Measurements from ENCODE around the gene LEO1. TPM values are rescaled to one million over a fixed set of nuclear protein-coding genes. Genes with fewer than 3 reads are reported as not detected.
A peak's percentile ranks its signal among the peaks of the same experiment; 100 is the strongest.

The LEO1 gene
- total and polyA plus RNA-seq, 2 of the 13 experiments (the other 11 are each of a cell fraction or from before 2014, with no cell fraction given), result 17.0 to 60.3 TPM

DNA sequence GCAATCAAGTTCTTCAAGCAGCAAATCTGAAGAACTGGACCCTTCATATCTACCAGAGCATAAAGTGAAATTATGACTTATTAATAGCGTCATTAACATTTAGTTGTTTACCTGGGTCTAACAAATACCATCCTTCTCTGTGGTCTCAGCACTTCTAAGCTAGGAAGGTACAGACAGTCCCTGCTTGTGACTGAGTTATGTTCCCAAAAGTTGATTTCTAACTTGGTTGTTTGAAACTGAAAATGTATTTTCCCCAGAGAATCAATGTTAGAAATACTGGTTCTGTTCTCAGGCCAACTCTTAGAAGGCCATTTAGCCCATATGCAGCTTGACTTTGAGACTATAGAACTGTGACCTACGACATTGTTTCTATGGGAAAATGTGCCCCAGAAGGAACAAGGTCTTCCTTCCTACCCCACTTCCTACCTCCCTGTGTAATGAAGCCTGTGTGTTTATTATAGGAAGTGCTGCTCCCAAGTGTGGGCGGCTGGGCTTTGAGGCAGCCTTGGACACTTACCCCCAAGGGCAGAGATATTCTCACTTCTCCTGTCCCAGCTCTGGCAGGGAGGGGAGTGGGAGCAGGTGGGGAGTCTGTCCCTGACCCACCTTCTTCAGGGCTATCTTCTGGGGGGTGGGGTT, 35.2 kb upstream of the LEO1 start (continued):
- TF ChIP-seq, protein P1, sequence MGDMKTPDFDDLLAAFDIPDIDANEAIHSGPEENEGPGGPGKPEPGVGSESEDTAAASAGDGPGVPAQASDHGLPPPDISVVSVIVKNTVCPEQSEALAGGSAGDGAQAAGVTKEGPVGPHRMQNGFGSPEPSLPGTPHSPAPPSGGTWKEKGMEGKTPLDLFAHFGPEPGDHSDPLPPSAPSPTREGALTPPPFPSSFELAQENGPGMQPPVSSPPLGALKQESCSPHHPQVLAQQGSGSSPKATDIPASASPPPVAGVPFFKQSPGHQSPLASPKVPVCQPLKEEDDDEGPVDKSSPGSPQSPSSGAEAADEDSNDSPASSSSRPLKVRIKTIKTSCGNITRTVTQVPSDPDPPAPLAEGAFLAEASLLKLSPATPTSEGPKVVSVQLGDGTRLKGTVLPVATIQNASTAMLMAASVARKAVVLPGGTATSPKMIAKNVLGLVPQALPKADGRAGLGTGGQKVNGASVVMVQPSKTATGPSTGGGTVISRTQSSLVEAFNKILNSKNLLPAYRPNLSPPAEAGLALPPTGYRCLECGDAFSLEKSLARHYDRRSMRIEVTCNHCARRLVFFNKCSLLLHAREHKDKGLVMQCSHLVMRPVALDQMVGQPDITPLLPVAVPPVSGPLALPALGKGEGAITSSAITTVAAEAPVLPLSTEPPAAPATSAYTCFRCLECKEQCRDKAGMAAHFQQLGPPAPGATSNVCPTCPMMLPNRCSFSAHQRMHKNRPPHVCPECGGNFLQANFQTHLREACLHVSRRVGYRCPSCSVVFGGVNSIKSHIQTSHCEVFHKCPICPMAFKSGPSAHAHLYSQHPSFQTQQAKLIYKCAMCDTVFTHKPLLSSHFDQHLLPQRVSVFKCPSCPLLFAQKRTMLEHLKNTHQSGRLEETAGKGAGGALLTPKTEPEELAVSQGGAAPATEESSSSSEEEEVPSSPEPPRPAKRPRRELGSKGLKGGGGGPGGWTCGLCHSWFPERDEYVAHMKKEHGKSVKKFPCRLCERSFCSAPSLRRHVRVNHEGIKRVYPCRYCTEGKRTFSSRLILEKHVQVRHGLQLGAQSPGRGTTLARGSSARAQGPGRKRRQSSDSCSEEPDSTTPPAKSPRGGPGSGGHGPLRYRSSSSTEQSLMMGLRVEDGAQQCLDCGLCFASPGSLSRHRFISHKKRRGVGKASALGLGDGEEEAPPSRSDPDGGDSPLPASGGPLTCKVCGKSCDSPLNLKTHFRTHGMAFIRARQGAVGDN (CRISPR knock-in tag; IDR thresholded peaks at IDR 0.05), result peak; percentile 30; the same call in 1 of the 2 replicates
- TF ChIP-seq ZNF75D (CRISPR knock-in tag; IDR thresholded peaks at IDR 0.05; ENCODE audit: borderline replicate concordance) (no peak), MAFK (conservative IDR thresholded peaks at IDR 0.05 in 1 of 2, IDR thresholded peaks at IDR 0.05 in 1 of 2; ENCODE audit: low read length in 2 of 2) (no peak), EP300 (IDR thresholded peaks at IDR 0.05; ENCODE audit: low read depth in 2 of 2, low read length in 2 of 2) (peak in 1 of 2 experiments; percentile 37; a peak in 1 of 4 replicates), EP300 (CRISPR knock-in tag; IDR thresholded peaks at IDR 0.05; ENCODE audit: borderline replicate concordance) (no peak; the same call in 1 of the 2 replicates), ZNF670 (CRISPR knock-in tag; IDR thresholded peaks at IDR 0.05; ENCODE audit: borderline replicate concordance) (no peak), FOXA3 (CRISPR knock-in tag; IDR thresholded peaks at IDR 0.05) (0 out of 2 replicates have a peak, but pooled peaks have one; percentile 28), JARID2 (CRISPR knock-in tag; IDR thresholded peaks at IDR 0.05; ENCODE audit: insufficient replicate concordance) (no peak), RARG (CRISPR knock-in tag; IDR thresholded peaks at IDR 0.05; ENCODE audit: low read depth) (no peak), SRSF4 (IDR thresholded peaks at IDR 0.05; ENCODE audit: low read depth, low read length, poor library complexity, severe bottlenecking) (no peak), PRMT3 (CRISPR knock-in tag; IDR thresholded peaks at IDR 0.05; ENCODE audit: borderline replicate concordance, low read depth) (no peak), PHF21A (CRISPR knock-in tag; IDR thresholded peaks at IDR 0.05) (peak; percentile 63; the same call in 1 of the 2 replicates), TSC22D2 (CRISPR knock-in tag; IDR thresholded peaks at IDR 0.05; ENCODE audit: borderline replicate concordance) (no peak), ARID2 (CRISPR knock-in tag; IDR thresholded peaks at IDR 0.05; ENCODE audit: borderline replicate concordance) (no peak), MED1 (CRISPR knock-in tag; IDR thresholded peaks at IDR 0.05) (peak; percentile 86), ZKSCAN5 (CRISPR knock-in tag; IDR thresholded peaks at IDR 0.05) (peak; percentile 55; the same call in 1 of the 2 replicates), ELF1 (CRISPR knock-in tag; IDR thresholded peaks at IDR 0.05) (0 out of 2 replicates have a peak, but pooled peaks have one; percentile 24), NFE2L1 (CRISPR knock-in tag; IDR thresholded peaks at IDR 0.05; ENCODE audit: borderline replicate concordance) (no peak), SIN3B (IDR thresholded peaks at IDR 0.05; ENCODE audit: low read length) (no peak), ZNF674 (CRISPR knock-in tag; IDR thresholded peaks at IDR 0.05; ENCODE audit: low read depth) (no peak), GFI1 (CRISPR knock-in tag; IDR thresholded peaks at IDR 0.05; ENCODE audit: borderline replicate concordance) (no peak)
- TF ChIP-seq, protein P2, sequence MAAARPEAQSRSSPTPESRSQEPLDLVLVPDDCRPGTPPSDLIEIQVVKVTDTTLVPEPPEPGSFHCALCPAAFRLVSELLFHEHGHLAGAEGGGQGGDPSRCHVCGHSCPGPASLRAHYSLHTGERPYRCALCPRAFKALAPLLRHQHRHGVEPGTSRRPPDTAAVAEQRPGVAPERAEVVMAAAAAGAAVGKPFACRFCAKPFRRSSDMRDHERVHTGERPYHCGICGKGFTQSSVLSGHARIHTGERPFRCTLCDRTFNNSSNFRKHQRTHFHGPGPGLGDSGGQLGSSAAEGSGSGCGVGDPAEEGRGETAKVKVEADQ (CRISPR knock-in tag; IDR thresholded peaks at IDR 0.05; ENCODE audit: borderline replicate concordance), result no peak
- TF ChIP-seq, protein P3, sequence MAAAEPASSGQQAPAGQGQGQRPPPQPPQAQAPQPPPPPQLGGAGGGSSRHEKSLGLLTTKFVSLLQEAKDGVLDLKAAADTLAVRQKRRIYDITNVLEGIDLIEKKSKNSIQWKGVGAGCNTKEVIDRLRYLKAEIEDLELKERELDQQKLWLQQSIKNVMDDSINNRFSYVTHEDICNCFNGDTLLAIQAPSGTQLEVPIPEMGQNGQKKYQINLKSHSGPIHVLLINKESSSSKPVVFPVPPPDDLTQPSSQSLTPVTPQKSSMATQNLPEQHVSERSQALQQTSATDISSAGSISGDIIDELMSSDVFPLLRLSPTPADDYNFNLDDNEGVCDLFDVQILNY (CRISPR knock-in tag; conservative IDR thresholded peaks at IDR 0.05), result no peak

All from HepG2 (cell line).